Mesothelial cell of epicardium (in vitro differentiated cells): ENCODE data around the gene F12. TPM values are rescaled to one million over a fixed set of nuclear protein-coding genes. Genes with fewer than 3 reads are reported as not detected.

Experiments used
- DNase-seq, 2 experiments: peaks; one replicate each; pipeline ENCODE4 v3.0.0; 2021; ENCODE audit warnings: low spot score in 2 of 2; ENCODE audit not compliant: unreplicated experiment in 2 of 2
- H3K27ac Mint-ChIP-seq: 2 replicates; pipeline ENCODE4 v1.8.0; 2021; ENCODE audit warnings: mixed read lengths
- H3K27me3 Mint-ChIP-seq: 2 replicates; pipeline ENCODE4 v1.8.0; 2021; ENCODE audit warnings: low read depth, mixed read lengths
- H3K36me3 Mint-ChIP-seq: 2 replicates; pipeline ENCODE4 v1.8.0; 2021; ENCODE audit warnings: mixed read lengths
- H3K4me1 Mint-ChIP-seq: 2 replicates; pipeline ENCODE4 v1.8.0; 2021; ENCODE audit warnings: mixed read lengths
- H3K4me3 Mint-ChIP-seq: 2 replicates; pipeline ENCODE4 v1.8.0; 2021; ENCODE audit warnings: mild to moderate bottlenecking, moderate library complexity, mixed read lengths
- H3K9me3 Mint-ChIP-seq: 2 replicates; pipeline ENCODE4 v1.8.0; 2021; ENCODE audit warnings: mixed read lengths
- total RNA-seq: library from RNA; stranded (reverse); gene quantifications from 3 replicates; pipeline ENCODE4 v1.2.1, GENCODE V29; 2021
- TF ChIP-seq, protein P1 (sequence below): fragments of 200-600 bp; sonication (generic); IDR thresholded peaks from one replicate; pipeline ENCODE4 v1.5.0; 2021; ENCODE audit warnings: antibody characterized with exemption; ENCODE audit not compliant: unreplicated experiment

F12 gene
- total RNA-seq, 1 donor from 2014 or later: 2.3 TPM

DNA sequence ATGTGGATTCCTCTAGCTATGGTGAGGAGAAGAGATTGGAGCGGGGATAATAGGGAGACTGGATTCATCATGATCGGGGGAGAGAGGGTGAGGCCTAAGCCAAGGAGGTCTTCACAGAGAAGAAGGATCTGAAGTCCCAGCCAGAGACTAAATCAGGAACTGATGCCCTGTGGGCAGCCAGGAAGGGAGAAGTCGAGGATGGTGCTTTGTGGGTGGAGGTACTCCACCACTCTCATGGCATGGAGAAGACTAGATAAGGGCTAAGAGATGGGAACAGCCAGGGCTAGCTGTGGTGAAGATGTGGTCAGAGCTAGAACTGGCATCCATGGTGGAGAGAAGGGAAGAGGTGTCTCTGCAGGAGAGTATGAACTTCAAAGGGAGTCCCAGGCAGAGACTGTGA is 54.7 kb downstream of the F12 start:
- H3K27ac Mint-ChIP-seq: no peak overlapping the region
- peaks cover 9% of the 10 kb centered on the region for H3K9me3 Mint-ChIP-seq
- H3K27me3 Mint-ChIP-seq: peaks cover 32% of the 10 kb centered on the region
- H3K36me3 Mint-ChIP-seq: no peaks in the 10 kb centered on the region
- H3K4me1 Mint-ChIP-seq: peaks cover 17% of the 10 kb centered on the region
- no peak overlapping the region for H3K4me3 Mint-ChIP-seq
- DNase-seq: no peak
- TF ChIP-seq, protein P1, sequence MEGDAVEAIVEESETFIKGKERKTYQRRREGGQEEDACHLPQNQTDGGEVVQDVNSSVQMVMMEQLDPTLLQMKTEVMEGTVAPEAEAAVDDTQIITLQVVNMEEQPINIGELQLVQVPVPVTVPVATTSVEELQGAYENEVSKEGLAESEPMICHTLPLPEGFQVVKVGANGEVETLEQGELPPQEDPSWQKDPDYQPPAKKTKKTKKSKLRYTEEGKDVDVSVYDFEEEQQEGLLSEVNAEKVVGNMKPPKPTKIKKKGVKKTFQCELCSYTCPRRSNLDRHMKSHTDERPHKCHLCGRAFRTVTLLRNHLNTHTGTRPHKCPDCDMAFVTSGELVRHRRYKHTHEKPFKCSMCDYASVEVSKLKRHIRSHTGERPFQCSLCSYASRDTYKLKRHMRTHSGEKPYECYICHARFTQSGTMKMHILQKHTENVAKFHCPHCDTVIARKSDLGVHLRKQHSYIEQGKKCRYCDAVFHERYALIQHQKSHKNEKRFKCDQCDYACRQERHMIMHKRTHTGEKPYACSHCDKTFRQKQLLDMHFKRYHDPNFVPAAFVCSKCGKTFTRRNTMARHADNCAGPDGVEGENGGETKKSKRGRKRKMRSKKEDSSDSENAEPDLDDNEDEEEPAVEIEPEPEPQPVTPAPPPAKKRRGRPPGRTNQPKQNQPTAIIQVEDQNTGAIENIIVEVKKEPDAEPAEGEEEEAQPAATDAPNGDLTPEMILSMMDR: no peak

DNA sequence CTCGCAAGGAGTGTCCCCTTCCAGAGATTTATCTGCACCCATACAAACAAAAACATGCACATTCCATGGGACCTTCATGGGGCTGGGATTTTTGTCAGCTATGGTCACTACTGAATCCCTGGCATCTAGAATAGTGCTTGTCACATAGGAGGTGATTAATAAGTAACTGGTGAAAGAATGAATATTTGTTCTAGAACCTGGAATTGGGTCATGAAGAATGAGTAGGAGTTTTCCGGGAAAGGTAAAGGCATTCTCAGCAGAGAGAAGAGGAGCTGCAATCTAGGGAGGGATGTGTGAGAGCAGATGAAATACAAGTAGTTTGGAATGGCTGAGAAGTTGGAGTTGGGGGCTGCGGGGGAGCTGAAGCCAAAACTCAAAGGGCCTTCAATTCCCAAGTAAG is 55.1 kb downstream of the F12 start:
- H3K4me1 Mint-ChIP-seq: peaks cover 21% of the 10 kb centered on the region
- H3K27ac Mint-ChIP-seq: no peak overlapping the region

DNA sequence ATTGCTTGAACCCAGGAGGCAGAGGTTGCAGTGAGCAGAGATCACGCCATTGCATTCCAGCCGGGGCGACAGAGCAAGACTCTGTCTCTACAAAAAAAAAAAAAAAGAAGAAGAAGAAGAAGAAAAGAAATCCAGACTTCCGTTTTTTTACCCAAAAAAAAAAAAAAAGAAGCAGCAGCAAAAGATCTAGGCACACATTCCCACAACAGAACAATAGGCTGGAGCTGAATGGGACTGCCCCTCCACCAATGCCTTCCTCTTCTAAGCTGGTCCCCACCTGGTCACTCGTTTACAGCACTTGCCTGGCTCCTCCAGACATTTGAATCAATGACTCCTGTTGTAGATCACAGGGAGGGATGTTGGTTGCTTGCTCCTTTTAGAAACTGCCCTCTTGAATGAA is 56.3 kb downstream of the F12 start:
- Mint-ChIP-seq H3K9me3 (peaks cover 9% of the 10 kb centered on the region), H3K27me3 (peaks cover 27% of the 10 kb centered on the region), H3K4me3 (peak overlapping the region; percentile 30), H3K27ac (no peak overlapping the region), H3K4me1 (peaks cover 25% of the 10 kb centered on the region), H3K36me3 (no peaks in the 10 kb centered on the region)
- TF ChIP-seq, protein P1: no peak
- no peak for DNase-seq

More for the DNA sequence above, 55.1 kb downstream of the F12 start:
- DNase-seq: no peak
- Mint-ChIP-seq H3K36me3 (no peaks in the 10 kb centered on the region), H3K27me3 (peaks cover 32% of the 10 kb centered on the region), H3K4me3 (no peak overlapping the region), H3K9me3 (peaks cover 9% of the 10 kb centered on the region)
- TF ChIP-seq, protein P1: no peak

Other genes starting within 250 kb of the F12 start
- 28.3 to 31.8 TPM (median 30.3 TPM) in 3 replicates for gene RAB24, start 105.8 kb downstream of the F12 start, total RNA-seq
- gene PRELID1, start 105.8 kb downstream of the F12 start, total RNA-seq: 80.5 to 89.8 TPM (median 81.2 TPM) in 3 replicates
- 18.4 to 19.8 TPM (median 19.2 TPM) in 3 replicates for gene MXD3, start 97.7 kb downstream of the F12 start, total RNA-seq
- gene LMAN2, start 57.9 kb downstream of the F12 start, total RNA-seq: 85.4 to 87.2 TPM (median 87.0 TPM) in 3 replicates
- 13.5 to 16.1 TPM (median 14.1 TPM) in 3 replicates for gene RGS14, start 51.6 kb downstream of the F12 start, total RNA-seq
- not detected in 3 replicates for gene SLC34A1, start 25.1 kb downstream of the F12 start, total RNA-seq
- gene PFN3, start 8.9 kb downstream of the F12 start, total RNA-seq: not detected in 3 replicates
- 44.9 to 48.2 TPM (median 45.3 TPM) in 3 replicates for gene GRK6, start 17.1 kb upstream of the F12 start, total RNA-seq
- gene PRR7, start 37.2 kb upstream of the F12 start, total RNA-seq: 5.3 to 5.9 TPM (median 5.7 TPM) in 3 replicates
- 365 to 369 TPM (median 367 TPM) in 3 replicates for gene DBN1, start 64.1 kb upstream of the F12 start, total RNA-seq
- 472 to 494 TPM (median 482 TPM) in 3 replicates for gene PDLIM7, start 88.0 kb upstream of the F12 start, total RNA-seq
- 4.7 to 7.8 TPM (median 5.8 TPM) in 3 replicates for gene DOK3, start 100.3 kb upstream of the F12 start, total RNA-seq
- 91.2 to 101 TPM (median 95.4 TPM) in 3 replicates for gene DDX41, start 107.4 kb upstream of the F12 start, total RNA-seq
- gene FAM193B, start 145.0 kb upstream of the F12 start, total RNA-seq: 126 to 128 TPM (median 128 TPM) in 3 replicates
- gene TMED9, start 182.6 kb upstream of the F12 start, total RNA-seq: 146 to 157 TPM (median 151 TPM) in 3 replicates
- 37.4 to 42.0 TPM (median 39.8 TPM) in 3 replicates for gene B4GALT7, start 190.6 kb upstream of the F12 start, total RNA-seq